KG1 (cell line): ENCODE results near the gene RNASE12.
"Not testable (repeated sequence)": the region's sequence is repeated elsewhere in the genome, so short reads cannot be mapped to it uniquely, and the experiment has no call there.

Experiments used
- DNase-seq: peaks from one replicate; lab custom pipeline; 2025; lab: John Stamatoyannopoulos, UW

The RNASE12 gene, protein sequence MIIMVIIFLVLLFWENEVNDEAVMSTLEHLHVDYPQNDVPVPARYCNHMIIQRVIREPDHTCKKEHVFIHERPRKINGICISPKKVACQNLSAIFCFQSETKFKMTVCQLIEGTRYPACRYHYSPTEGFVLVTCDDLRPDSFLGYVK

DNA sequence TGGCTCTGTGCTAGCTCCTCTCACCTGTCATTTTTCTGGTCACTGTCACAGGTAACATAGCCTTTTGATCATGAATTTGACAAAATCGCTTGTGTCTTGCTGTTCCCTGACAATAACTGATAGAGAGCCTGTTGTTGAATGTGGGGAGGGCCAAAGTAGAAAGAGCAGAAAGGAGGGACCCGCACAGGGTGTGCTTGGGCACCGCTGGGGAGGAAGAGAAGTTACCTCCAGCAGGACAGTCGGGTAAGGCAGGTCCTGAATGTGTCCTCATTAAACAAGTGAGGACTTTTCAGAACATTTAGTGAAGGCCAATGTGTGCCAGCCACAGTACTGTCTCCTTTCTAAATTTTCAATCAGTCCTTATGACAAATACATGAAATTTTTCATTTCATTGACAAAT, at the start of gene RNASE12:
Gene RNASE12, minus strand, starts transcription at position 142 of the 400 bp plus-strand sequence. CDS start 653 bp downstream, outside the sequence.
- no peak for DNase-seq

DNA sequence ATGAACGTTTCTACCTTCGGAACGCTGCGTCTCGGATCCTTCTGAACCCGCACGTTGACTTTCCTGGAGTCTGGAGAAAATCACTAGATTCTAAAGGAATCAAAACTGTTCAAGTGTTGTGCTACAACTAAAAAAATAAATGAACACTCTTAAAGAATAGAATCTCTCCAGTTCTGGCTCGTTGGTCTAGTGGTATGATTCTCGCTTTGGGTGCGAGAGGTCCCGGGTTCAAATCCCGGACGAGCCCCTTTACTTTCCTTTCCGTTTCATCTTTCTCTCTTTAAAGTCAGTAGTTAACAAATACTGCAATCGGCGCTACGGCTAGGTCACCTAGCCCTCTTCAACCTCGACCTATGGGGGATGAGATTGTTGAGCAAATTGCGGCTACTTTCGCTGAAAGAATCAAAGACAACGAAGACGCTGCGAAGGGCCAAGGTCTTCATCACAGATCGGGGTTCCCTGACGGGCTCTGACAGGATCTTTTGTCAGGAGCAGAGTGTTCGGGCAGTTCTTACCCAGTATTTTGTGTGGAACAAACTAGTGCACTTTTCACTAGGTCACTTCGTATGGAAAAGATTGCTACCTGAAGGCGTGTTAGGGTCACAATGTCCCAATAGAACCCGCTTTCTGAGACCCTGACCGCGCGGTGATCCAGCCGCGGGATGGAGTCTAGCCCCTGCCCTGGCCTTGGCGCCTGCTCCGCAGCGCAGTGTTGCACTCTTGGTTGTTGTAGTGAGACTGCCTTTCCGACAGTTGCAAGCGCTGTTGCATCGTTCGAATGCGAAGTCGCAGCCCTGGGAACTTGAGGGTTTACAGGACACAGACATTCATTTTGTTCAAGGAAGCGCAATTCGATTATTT, 41.9 kb upstream of the RNASE12 start:
- DNase-seq: peak; percentile 64

DNA sequence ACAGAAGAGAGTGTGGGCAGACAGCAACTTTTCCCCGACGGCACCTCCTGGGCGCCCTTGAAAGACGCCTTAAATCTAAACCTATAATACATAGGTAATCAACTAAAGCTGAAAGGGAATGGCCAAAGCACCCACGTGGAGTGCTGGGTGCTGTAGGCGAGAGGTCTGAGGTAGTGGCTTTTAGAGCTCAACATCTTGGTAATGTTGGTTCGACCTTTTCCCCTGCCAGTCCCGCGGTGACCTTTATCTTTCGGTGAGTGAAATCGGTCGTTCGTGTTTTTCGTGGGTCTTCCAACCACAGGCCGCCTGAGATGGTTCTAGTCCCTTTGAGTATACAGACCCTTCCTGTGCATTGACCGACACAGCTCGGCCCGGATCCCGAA, 41.3 kb upstream of the RNASE12 start:
- no peak for DNase-seq

DNA sequence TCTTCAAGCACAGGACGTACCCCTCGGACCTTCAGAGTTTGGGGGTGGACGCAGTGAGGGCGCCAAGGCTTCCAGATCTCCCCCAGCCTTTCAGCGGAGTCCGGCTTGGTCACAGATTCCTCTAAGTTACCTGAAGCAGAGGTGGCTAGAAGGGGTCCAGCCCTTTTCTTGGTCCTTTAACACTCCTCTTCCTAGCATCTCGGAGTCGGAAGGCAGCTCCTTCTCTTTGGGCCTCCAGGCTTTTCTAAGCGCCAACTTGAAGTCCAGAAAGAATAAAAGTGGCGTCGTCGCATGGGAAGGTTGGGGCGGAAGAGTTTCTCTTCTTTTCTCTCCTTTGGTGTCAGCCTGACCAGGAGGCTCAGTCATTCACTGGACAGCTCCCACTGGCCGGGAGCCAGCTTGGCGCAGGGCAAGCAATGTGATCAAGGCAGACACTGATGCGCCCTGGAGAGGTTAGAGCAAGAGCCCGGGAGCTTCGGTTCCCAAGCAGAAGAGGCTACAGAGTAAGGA, 40.8 kb upstream of the RNASE12 start:
- DNase-seq: no peak

DNA sequence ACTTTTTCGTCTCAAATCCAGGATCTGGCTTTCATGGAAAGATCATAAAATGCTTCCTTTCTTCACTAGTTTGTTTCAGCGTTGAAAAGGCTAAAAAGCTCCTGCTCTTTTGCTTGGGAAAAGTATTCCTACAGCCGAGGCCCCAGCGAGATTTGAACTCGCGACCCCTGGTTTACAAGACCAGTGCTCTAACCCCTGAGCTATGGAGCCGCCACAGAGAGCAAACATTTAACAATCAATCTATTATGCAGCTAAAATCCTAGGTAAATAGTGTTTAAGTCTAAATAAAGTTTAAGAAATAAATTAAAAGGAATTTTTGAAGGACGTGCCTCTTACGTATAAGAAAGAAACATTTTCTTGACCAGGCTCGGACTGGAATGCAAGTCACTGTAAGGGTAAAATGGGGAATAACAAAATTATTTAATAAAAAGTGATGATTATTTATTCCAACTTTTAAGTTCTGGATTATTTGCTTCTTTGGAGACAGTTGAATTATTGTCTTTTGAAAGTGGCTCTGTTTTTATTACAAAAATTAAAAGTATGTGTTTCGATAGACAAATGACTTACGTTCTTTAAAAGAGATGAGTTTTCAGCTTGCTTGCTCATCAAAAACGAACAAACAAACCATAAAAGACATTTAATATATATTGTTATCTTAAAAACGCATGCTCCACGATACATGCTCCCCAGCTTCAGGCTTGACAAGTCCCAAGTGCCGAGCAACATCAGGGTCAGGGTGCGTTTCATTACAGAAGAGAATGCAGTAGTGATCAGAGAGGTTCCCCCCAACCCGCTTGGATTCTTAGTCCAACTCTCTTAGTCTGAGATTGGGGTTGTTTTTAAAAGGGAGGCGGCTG, 40.1 kb upstream of the RNASE12 start:
- peak; percentile 77 for DNase-seq

DNA sequence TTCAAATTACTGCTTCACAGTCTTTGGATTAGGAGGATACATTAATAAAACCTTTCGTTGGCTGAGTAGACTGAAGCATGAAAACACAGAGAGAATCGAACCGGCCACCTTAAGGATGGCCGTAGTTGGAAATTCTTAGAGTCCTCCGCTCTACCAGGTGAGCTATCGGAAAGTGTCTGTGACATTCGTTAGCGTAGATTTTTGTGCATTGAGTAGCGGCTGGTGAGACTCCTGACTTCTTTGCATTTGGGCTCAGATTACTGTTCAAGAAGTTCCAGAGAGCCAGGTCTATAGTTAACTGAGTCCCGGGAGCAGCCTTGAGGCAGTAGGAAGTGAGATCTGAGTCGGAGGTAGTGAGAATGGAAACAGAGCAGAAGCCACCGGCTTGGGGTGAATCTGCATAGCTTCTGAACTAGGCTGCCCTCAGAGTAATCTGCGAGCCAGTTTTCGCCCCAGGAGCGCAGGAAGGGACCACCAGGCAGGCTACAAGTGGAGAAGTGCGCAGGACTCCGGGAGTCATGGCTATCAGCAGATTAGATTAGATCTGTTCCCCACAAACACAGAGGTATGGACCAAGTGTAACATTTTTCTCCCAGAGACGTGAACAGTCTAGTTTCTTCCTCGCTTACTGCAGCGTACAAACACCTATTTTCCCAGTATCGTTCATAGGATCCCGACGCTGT, 39.3 kb upstream of the RNASE12 start:
- DNase-seq: peak; percentile 88

DNA sequence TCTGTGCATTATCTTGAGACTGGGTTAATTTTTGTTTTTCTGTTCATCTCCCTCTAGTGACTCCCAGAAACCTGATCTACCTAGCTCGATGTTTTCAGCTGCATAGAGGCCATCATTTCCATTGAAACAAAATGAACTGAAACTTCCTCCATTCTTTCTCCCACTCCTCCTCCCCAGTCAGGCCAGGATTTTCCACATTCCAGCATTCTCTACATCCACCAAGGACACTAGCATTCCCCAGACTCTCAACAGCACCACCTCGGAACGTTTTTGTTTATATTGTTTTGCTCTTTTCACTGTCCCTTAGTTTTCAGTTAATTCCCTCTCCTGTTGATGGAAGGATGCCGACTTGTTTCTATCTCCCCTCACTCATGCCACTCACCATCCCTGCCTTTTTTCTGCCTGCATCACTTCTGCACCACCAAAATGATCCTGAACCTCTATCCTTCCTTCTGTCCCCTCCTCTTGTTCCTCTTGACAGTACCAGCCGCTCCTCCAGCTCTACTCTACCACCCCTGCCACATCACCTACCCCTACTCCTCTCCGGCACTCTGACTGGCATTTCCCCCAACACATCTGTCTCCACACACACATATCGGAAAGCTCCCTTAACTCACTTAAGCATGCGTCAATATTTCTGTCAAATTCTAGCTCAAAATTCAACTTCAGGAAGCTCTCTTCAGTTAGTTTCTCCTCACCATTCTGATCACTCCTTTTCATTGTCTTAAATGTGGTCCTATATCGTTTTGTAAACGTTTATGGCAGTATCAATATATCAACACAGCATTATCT, 37.1 kb upstream of the RNASE12 start:
- no peak for DNase-seq

DNA sequence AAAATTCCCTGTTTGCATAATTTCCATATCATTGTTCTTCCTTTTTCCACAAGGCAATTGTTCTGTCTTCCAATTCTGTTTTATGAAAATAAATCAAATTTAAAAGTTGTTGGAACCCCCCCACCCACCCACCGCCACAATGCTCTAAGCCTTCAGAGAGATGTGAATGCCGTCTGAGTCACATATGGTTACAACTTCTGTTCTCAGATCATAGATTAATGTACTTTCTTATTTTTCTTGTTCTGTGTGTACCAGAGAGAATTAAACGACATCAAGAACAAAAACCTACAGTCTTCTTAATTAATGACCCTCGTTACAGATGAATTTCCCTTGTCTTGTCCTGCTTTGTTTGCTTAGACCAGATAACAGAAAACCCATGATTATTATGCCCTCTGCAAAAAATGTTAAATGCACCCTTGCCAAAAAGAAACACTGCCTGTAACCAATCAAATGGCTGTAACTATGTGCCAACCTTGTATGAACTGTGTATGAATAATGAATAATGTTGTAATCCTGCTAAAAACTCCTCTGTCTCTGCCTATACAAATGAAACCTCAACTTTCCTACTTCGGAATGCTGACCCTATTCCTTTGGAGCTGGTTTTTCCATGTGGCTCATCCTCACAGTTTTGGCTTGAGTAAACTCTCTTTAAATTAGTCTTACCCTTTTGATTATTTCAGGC, 36.3 kb upstream of the RNASE12 start:
- no peak for DNase-seq

DNA sequence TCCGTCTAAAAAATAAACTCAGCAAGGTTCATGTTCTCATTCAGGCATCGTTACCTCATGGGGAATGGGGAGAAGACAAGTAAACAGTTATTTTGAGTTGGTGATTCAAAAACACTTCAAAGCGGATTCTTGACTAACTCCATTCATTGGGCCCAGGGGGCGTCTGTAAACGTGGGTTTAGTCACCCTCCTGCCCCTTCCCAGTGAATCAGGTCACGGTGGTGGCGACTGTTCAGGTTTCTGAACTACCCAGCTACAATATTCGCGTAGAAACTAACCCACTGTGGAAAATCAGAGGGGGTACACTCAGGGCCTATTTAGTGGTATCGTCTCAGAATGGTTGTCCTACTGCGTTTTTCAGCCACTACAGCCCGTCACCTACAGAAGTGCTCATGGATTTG, 35.1 kb upstream of the RNASE12 start:
- no peak for DNase-seq

DNA sequence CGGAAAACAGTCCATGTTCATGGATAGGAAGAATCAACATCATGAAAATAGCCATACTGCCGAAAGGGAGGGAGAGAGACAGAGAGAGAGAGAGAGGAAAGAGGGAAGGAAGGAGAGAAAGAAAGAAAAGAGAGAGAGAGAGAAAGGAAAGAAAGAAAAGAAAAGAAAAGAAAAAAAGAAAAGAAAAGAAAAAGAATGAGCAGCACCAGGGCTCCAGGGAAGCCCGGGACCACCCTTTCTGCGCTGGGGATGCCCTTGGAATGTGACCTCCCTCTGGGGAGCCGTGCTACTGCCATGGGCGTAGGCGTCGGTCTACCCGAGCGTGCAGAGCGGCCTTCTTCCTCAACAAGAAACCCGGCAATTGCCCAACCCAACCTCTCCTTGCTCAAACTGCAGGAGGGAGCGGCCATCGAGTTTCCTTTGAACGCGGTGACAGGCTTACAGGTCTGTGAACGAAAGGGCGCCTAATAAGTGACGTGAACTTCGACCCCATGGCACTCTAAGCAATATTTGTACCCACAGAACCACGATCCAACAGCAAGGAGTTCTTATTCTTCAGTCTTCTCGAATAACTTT, 33.4 kb upstream of the RNASE12 start:
- DNase-seq: no peak

DNA sequence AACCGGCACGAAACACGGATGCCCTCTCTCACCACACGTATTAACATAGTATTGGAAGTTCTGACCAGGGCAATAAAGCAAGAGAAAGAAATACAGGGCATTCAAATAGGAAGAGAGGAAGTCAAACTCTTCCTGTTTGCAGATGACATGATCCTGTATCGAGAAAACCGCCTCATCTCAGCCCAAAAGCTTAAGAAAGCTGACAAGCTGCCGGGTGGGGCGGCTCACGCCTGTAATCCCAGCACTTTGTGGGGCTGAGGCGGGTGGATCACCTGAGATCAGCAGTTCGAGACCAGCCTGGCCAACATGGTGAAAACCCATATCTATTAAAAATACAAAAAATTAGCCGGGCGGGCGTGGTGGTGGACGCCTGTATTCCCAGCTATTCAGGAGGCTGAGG, 32.6 kb upstream of the RNASE12 start:
- DNase-seq: no peak

DNA sequence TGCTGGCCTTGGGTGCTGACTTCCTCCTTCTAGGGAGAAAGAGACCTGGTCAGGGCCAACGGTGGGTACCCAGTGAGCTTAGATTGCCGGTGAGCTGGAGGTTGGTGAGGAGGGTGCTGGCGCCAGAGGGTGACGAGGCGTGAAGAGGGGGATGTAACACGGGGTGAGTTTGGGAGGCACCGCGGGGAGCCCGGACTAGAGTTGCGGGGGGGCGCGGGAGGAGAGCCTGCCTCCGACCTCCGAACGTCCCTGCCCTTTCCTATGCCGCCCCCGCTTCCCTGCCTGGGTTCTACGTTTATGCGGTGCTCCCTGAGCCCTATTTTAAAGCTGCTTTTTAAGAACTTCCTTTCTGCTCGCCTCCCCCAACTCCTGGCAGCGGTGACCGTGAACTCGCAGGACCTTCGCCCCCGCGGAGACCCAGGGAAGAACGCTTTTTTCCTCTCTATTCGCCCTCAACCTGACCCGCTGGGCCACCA, 31.7 kb upstream of the RNASE12 start:
- no peak for DNase-seq

DNA sequence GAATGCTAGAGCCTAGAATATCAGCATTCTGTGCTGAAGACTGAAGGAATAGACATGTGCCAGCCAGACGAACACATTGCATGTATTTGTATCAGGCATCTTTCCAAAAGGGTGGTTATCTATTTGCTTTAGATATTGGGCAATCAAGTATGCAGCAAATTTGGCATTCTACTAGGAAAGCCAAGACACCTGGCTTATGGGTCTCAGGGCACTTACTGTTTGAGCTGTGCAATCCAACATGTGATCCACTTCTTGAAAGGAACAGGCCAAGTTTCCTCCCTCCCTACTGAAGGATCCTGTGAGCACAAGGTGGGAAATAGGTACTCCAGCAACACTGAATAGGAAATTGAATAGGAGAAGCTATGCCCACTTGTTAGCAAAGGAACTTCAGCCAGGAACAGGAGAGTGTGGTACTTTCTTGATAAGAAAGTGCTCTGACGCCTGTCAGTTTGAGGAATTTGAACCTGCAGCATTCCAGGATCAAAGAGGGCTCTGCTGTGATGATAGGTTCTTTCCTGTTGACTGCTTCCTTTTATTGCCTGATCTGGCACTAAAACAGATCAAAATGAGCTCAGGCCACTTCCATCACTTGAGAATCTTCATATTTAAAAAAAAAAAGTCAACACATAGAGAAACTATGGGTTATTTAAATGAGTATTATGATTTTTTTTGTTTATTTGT, 29.8 kb upstream of the RNASE12 start:
- no peak for DNase-seq

DNA sequence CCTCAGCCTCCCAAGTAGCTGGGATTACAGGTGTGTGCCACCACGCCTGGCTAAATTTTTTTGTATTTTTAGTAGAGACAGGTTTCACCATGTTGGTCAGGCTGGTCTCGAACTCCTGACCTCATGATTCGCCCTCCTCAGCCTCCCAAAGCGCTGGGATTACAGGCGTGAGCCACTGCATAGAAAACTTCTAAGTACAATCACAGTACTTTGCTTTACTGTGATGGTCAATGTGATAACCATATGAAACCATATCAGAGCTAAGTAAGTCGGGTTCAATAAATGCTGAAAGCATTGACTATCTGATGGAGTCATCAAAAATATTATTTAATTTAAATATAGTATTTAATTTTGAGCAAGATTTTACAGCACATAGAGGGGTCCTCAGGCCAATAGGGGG, 28.5 kb upstream of the RNASE12 start:
- DNase-seq: not testable (repeated sequence)

DNA sequence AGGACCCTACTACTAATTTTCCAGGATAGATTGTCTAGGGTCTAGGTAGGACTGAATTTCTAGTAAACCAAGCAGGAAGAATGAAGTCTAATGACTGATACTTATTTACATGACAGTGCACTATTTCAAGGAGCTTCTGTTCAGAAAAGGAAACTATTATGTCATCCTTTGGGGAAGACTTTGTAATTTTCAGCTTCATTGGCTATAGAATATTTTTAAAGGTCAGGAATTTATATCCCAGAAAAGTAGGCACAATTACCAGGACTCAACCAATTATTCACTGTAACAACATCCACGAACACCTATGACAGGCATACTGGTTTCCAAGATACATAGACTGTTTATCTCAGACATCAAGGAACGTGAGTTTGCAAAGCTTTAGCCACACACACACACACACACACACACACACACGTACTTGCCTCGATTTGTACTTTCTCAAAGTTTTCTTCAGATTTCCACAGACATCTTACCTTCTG, 27.1 kb upstream of the RNASE12 start:
- DNase-seq: no peak

DNA sequence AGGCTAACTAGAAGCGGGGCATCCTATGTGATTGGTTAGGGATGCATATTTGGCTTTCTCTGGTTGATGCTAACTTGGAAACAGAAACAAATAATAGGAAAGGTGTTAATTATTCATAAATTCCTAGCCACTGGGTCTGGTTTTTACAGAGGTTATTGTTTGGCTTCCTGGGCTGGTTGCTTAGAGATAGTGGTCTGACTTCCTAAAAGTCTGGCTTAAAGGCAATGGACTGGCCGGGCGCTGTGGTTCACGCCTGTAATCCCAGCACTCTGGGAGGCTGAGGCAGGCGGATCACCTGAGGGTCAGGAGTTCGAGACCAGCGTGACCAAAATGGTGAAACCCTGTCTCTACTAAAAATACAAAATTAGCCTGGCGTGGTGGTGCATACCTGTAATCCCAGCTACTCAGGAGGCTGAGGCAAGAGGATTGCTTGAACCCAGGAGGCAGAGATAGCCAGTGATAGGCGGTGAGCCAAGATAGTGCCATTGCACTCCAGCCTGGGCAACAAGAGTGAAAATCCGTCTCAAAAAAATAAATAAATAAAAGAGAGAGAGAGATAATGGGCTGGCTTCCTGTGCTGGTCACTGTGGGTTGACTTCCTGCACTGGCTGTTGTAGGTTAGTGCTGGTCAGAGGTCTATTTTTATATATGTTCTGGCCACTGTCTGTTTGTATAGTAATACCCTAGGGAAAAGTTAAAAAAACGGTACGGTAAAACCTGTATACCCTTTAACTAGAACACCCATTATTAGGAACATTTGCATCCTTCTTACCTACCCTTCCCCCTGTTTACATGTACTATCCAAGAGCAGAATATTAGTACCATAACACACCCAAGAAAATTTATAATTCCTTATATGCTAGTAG, 26.2 kb upstream of the RNASE12 start:
- no peak for DNase-seq

DNA sequence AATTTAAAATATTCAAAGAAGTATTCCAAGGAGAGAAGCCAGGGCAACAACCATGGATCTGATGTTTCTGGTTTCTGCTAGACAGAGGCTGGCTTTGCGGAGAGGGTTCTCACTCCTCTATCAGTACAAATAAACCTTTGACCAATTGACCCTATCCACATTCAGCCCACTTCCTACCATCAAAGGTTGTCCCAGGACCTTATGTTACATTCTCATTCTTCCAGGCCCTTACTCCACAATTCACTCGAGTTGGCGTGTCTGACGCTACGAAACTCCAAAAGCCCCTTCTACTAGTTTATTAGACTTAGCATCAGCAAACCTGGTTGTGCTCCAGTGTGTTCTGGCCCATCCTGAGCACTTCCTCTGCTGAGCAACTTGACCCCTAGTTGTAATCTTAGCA, 24.8 kb upstream of the RNASE12 start:
- DNase-seq: no peak
